Measurements from ENCODE around the gene TXNL1. TPM values are rescaled to one million over a fixed set of nuclear protein-coding genes. Genes with fewer than 3 reads are reported as not detected.

The TXNL1 gene
- total RNA-seq, 1 experiment from 2014 or later: 90.4 TPM

DNA sequence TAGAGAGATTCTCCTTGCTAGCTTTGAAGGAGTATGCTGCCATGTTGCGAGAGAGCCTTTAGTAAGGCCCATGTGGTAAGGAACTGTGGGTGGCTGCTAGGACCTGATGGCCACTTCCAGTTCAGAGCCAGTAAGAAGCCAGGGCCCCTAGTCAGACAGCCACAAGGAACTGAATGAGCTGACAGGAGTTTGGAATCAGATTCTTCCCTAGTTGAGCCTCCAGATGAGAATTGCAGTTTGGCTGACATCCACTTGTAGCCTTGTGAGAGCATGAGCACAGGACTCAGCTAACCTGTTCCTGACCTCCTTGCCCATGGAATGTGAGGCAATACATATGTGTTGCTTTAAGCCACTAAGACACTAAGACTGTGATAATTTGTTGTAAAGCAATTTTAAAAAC lies 11.6 kb upstream of the TXNL1 start:
- Histone ChIP-seq H3K4me1 (ENCODE audit: insufficient read depth, low read length) (no peaks in the 10 kb centered on the region; the same call in 1 of the 2 replicates), H2BK15ac (ENCODE audit: low read depth, low read length) (no peak overlapping the region), H2AFZ (ENCODE audit: low read length) (no peak overlapping the region), H2AK5ac (ENCODE audit: insufficient read length, low read length) (no peak overlapping the region), H2BK12ac (ENCODE audit: insufficient read length, low read depth, low read length) (no peak overlapping the region), H4K8ac (replicated peaks; ENCODE audit: insufficient read length, low read depth, low read length) (no peak overlapping the region), H3T11ph (ENCODE audit: low read length) (no peak overlapping the region), H3K56ac (ENCODE audit: insufficient read length, low read depth, low read length) (no peak overlapping the region), H4K20me1 (ENCODE audit: control insufficient read depth, insufficient read depth, insufficient read length) (no peaks in the 10 kb centered on the region), H3K79me1 (ENCODE audit: insufficient read depth, low read depth, low read length, poor library complexity, severe bottlenecking) (peaks cover 3% of the 10 kb centered on the region), H4K91ac (ENCODE audit: insufficient read length, low read depth, low read length) (no peak overlapping the region), H3K18ac (ENCODE audit: insufficient read length, low read depth, low read length) (no peak overlapping the region), H3K9me3 (ENCODE audit: control insufficient read depth, low read depth, low read length) (no peaks in the 10 kb centered on the region), H3K27me3 (ENCODE audit: insufficient read depth, low read length) (no peaks in the 10 kb centered on the region), H4K5ac (ENCODE audit: insufficient read length, low read depth, low read length) (no peak overlapping the region), H3K4me2 (ENCODE audit: insufficient read depth, insufficient read length, low read length) (no peak overlapping the region), H3K14ac (ENCODE audit: insufficient read depth, low read length) (no peak overlapping the region), H3K9ac (ENCODE audit: extremely low read depth, insufficient read length, low read length) (no peak overlapping the region), H2BK20ac (ENCODE audit: low read depth, low read length, poor library complexity, severe bottlenecking) (no peak overlapping the region), H2BK5ac (ENCODE audit: insufficient read length, low read length) (no peak overlapping the region), H3K4ac (ENCODE audit: low read depth, low read length) (no peak overlapping the region), H3K23ac (ENCODE audit: insufficient read length, low read depth, low read length) (no peak overlapping the region), H3K79me2 (ENCODE audit: insufficient read depth, low read length) (peaks cover 4% of the 10 kb centered on the region; the same call in 1 of the 2 replicates), H3K23me2 (ENCODE audit: insufficient read length, low read depth, low read length, poor library complexity, severe bottlenecking) (peaks cover 6% of the 10 kb centered on the region), H2BK120ac (ENCODE audit: low read depth, low read length, poor library complexity, severe bottlenecking) (no peak overlapping the region), H3K27ac (ENCODE audit: insufficient read length, low read depth, low read length) (no peak overlapping the region)
- Mint-ChIP-seq H3K27ac (peak overlapping the region in 1 of 3 experiments; percentile 80; a peak in 1 of 7 replicates), H3K4me3 (no peak overlapping the region), H3K27me3 (ENCODE audit: low read depth) (no peaks in the 10 kb centered on the region; the same call in 1 of the 2 replicates), H3K9me3 (peaks cover 5 to 7% of the 10 kb centered on the region in 2 experiments; a peak in 2 of 5 replicates), H3K4me1 (peaks cover 13% of the 10 kb centered on the region in 2 experiments), H3K36me3 (ENCODE audit: insufficient read depth in 1 of 3, low read depth in 3 of 3) (peaks cover 0 to 5% (median 0%) of the 10 kb centered on the region in 3 experiments; a peak in 3 of 7 replicates)
- TF ChIP-seq CTCF (conservative IDR thresholded peaks at IDR 0.05): no peak
- WGBS (ENCODE audit: extremely low coverage, insufficient read length, low lambda C conversion rate): no CpG with 5 or more reads among the region's 1 CpG
- DNase-seq: no peak
